Astrocyte (in vitro differentiated cells and primary cell): ENCODE data around the gene ATP2C1.

Experiments
- EZH2 ChIP-seq: IDR thresholded peaks from 2 replicates; pipeline ENCODE4 v1.6.1; 2012; ENCODE audit warnings: mild to moderate bottlenecking, low read length, inconsistent platforms; ENCODE audit not compliant: insufficient read depth
- TF ChIP-seq, protein P1 (sequence below): IDR thresholded peaks from 2 replicates; pipeline ENCODE4 v1.5.1; 2011; ENCODE audit warnings: low read depth, mild to moderate bottlenecking, inconsistent platforms, low read length, moderate library complexity; ENCODE audit not compliant: insufficient read depth

DNA sequence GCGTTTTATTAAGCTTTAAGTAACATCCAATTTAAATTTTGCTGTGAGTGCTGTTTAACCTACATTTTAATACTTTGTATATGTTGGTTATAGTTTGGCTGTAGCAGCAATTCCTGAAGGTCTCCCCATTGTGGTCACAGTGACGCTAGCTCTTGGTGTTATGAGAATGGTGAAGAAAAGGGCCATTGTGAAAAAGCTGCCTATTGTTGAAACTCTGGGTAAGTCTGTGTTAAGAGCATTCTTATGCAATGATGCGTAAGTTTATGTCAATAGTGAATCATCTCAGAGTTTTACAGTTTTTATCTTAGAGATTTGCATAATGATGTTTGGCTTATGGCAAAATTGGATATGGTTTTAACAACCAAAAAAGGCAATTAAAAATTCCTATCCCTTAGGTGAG is 70.0 kb downstream of the ATP2C1 start:
- TF ChIP-seq, protein P1, sequence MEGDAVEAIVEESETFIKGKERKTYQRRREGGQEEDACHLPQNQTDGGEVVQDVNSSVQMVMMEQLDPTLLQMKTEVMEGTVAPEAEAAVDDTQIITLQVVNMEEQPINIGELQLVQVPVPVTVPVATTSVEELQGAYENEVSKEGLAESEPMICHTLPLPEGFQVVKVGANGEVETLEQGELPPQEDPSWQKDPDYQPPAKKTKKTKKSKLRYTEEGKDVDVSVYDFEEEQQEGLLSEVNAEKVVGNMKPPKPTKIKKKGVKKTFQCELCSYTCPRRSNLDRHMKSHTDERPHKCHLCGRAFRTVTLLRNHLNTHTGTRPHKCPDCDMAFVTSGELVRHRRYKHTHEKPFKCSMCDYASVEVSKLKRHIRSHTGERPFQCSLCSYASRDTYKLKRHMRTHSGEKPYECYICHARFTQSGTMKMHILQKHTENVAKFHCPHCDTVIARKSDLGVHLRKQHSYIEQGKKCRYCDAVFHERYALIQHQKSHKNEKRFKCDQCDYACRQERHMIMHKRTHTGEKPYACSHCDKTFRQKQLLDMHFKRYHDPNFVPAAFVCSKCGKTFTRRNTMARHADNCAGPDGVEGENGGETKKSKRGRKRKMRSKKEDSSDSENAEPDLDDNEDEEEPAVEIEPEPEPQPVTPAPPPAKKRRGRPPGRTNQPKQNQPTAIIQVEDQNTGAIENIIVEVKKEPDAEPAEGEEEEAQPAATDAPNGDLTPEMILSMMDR = no peak
- TF ChIP-seq EZH2 = no peak
